Pancreas (tissue), 10 donors: ENCODE data around the gene TRMT44. TPM values are rescaled to one million over a fixed set of nuclear protein-coding genes. Genes with fewer than 3 reads are reported as not detected.

Source experiments
- ATAC-seq, 4 donors: fragments of 200-7000 bp; cut with Tn5 transposase; one replicate each; pipeline versions ENCODE4 v1.8.0 to v1.9.1; 2020; ENCODE audit warnings: mild to moderate bottlenecking in 4 of 4, moderate library complexity in 4 of 4
- DNase-seq, 6 donors: peaks; one replicate each; pipeline ENCODE4 v3.0.0-alpha.2; 2020
- FAIRE-seq: peaks from 2 replicates; lab custom pipeline; 2012; peaks lifted over from hg19 to GRCh38; lab: Jason Lieb, UNC
- H3K27ac ChIP-seq, 4 donors: fragments of 200-600 bp; sonication (generic); 1 replicate in 3 of 4; 2 replicates in 1 of 4; pipeline versions ENCODE4 v1.5.0 to v1.8.0; 2020
- H3K27me3 ChIP-seq, 4 donors: fragments of 200-600 bp; one replicate each; pipeline ENCODE4 v1.8.0; 2021
- H3K36me3 ChIP-seq, 3 donors: fragments of 200-600 bp; sonication (generic) in 1 of 3; one replicate each; pipeline versions ENCODE4 v1.5.0 to v1.8.0; 2020 to 2021
- H3K4me1 ChIP-seq, 3 donors: fragments of 200-600 bp; one replicate each; pipeline ENCODE4 v1.8.0; 2021
- H3K4me3 ChIP-seq, 4 donors: fragments of 200-600 bp; sonication (generic) in 2 of 4; one replicate each; pipeline versions ENCODE4 v1.5.0 to v1.8.0; 2020 to 2021
- H3K9me3 ChIP-seq, 4 donors: fragments of 200-600 bp; one replicate each; pipeline ENCODE4 v1.8.0; 2021
- WGBS, 2 donors: extraction: QIAGEN DNeasy Blood & Tissue Kit; methylation state at CpG; one replicate each; pipeline ENCODE4 v1.1.7; 2013; 5-methylcytosine and 5-hydroxymethylcytosine counted together
- intact Hi-C, 3 donors: fragments of 100-400 bp; cut with DNase I; formaldehyde crosslinking; loops; one replicate each; pipeline versions ENCODE4 v1.11.1 to v1.14.2; 2022
- polyA plus RNA-seq, 2 donors: library from polyadenylated mRNA; stranded (reverse); fragments of 200-250 nt; gene quantifications; one replicate each; pipeline ENCODE4 v1.2.3, GENCODE V29; 2013
- total RNA-seq, 6 donors: library from RNA; stranded (reverse); fragmentation: NEBNext Ultra II Directional in 4 of 6; extraction: Animal tissue kit (Norgen Biotek cat#: 25700) in 4 of 6; gene quantifications; one replicate each; pipeline versions ENCODE4 v1.2.1 to v1.2.4, GENCODE V29; 2021 to 2023
- TF ChIP-seq, protein P1 (sequence below), 4 donors: fragments of 200-600 bp; sonication (generic) in 3 of 4; IDR thresholded peaks; one replicate each; pipeline versions ENCODE4 v1.5.0 to v1.8.0; 2021; ENCODE audit warnings: antibody characterized with exemption in 4 of 4
- donor health status: healthy with polysubstance abuse.
- donor health status: DM: no; HTN: no; CAD: no; lungs with moderate emphysema.
- donor health status: DM: no; HTN: no; CAD: no.
- donor health status: control.
- donor health status: control.
- donor health status: Bipolar disorder and iron deficiency.
- donor health status: DM: yes; HTN: yes; CAD: no.
- donor health status: DM: no; HTN: no; CAD: no.
- donor health status: DM: no; HTN: no; CAD: no.
- donor health status: DM: yes; HTN: yes; CAD: no.

TRMT44 gene
- total and polyA plus RNA-seq, 8 donors = 6.1 to 14.0 (median 8.7) TPM

DNA sequence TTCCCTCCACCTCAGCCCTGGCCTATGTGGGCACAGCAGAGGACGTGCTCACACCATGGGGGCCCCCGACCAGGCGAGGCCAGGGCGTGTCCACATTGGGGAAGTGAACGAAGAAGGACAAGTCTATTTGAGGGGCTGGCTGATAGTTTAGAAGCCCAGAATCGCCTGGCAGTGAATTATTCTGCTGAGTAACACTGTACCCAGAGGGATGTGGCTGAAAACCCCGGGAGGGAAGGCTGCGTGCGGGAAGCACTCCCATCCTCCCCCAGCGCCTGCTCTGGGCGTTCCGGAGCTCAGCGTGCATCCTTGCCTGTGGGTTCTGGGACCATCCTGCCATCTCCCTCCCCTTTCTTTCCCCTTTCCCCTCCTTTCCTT is 66.6 kb downstream of the TRMT44 start:
- H3K9me3 ChIP-seq = no peaks in the 10 kb centered on the region
- FAIRE-seq = no peak
- H3K27ac ChIP-seq = peak overlapping the region in 2 of 4 donors; percentile 30 to 62
- no peaks in the 10 kb centered on the region for H3K36me3 ChIP-seq
- H3K27me3 ChIP-seq = no peaks in the 10 kb centered on the region
- peak in 1 of 4 donors; percentile 15 for ATAC-seq
- peaks cover 0 to 2% (median 0%) of the 10 kb centered on the region in 3 donors for H3K4me1 ChIP-seq
- intact Hi-C loops = no loop called here
- 67 to 70% methylated on average over 11 to 13 of the region's 13 CpGs for WGBS, 2 donors
- DNase-seq = no peak
- no peak overlapping the region for H3K4me3 ChIP-seq
- TF ChIP-seq, protein P1, sequence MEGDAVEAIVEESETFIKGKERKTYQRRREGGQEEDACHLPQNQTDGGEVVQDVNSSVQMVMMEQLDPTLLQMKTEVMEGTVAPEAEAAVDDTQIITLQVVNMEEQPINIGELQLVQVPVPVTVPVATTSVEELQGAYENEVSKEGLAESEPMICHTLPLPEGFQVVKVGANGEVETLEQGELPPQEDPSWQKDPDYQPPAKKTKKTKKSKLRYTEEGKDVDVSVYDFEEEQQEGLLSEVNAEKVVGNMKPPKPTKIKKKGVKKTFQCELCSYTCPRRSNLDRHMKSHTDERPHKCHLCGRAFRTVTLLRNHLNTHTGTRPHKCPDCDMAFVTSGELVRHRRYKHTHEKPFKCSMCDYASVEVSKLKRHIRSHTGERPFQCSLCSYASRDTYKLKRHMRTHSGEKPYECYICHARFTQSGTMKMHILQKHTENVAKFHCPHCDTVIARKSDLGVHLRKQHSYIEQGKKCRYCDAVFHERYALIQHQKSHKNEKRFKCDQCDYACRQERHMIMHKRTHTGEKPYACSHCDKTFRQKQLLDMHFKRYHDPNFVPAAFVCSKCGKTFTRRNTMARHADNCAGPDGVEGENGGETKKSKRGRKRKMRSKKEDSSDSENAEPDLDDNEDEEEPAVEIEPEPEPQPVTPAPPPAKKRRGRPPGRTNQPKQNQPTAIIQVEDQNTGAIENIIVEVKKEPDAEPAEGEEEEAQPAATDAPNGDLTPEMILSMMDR (IDR thresholded peaks at IDR 0.05) = no peak

DNA sequence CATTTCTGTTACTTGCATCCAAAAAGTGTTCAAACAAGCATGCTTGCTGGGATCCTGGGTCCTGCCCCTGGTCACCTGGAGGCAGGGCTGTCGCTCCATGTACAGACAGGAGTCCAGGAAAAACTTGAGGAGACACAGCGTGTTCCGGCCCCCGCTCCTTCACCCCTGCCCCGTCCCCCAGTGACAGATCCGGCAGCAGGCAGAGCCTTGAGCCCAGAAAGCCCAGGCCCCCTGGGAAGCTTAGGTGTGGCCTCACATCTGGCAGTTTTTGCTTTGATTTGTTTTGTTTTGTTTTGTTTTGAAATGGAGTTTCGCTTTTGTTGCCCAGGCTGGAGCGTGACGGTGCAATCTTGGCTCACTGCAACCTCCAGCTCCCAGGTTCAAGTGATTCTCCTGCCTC is 67.0 kb downstream of the TRMT44 start:
- ATAC-seq (no peak), FAIRE-seq (no peak), DNase-seq (no peak)
- TF ChIP-seq, protein P1 (IDR thresholded peaks at IDR 0.05) = no peak
- 89 to 91% methylated on average over 9 of the region's 9 CpGs for WGBS, 2 donors
- no peaks in the 10 kb centered on the region for H3K9me3 ChIP-seq
- no peaks in the 10 kb centered on the region for H3K36me3 ChIP-seq
- H3K4me3 ChIP-seq = no peak overlapping the region
- H3K27me3 ChIP-seq = no peaks in the 10 kb centered on the region
- H3K4me1 ChIP-seq = peaks cover 0 to 2% (median 0%) of the 10 kb centered on the region in 3 donors
- intact Hi-C loops = no loop called here
- H3K27ac ChIP-seq = no peak overlapping the region

DNA sequence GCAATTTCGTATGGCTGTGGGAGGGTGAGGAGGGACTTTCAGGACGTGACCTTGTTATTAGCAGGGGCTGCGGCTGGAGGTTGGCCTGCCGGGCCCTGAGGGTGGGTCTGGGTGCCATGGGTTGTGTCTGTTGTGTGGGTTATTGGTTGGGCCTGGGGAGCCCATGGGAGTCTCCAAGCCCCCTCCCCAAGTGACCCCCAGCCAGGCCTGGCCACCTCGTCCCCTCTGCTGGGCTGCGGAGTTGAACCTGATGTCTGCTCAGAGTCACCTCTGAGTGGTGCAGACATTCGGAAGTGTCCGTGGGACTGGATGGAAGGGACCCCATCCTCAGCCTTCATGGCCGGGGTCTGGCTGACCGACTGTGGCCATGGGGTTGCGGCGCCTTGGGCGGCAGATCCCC is 67.7 kb downstream of the TRMT44 start:
- H3K27ac ChIP-seq = no peak overlapping the region
- H3K9me3 ChIP-seq = no peaks in the 10 kb centered on the region
- intact Hi-C loops = no loop called here
- H3K27me3 ChIP-seq = no peaks in the 10 kb centered on the region
- DNase-seq (no peak), ATAC-seq (no peak), FAIRE-seq (no peak)
- WGBS, 2 donors = 79 to 93% methylated on average over 13 of the region's 13 CpGs
- TF ChIP-seq, protein P1 (IDR thresholded peaks at IDR 0.05) = no peak
- no peaks in the 10 kb centered on the region for H3K4me1 ChIP-seq
- no peaks in the 10 kb centered on the region for H3K36me3 ChIP-seq
- no peak overlapping the region for H3K4me3 ChIP-seq

DNA sequence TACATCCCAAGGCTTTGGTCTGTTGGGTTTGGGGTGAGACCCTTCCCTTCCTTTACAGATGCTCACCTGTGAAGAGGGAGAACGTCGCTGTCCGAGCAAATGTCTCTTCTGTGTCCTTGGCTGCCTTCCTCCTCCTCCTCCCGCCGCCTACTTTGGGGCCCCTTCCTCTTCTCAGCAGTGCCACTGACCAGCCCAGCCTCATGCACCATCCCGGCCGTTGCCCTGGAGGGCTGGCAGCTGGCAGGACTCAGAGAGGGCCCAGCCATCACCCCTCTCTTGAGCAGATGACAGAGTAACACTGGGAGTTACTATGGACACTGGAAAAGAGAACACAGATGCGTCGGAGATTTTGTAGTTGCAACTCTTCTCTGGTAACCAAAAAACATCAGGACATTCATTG is 68.2 kb downstream of the TRMT44 start:
- Histone ChIP-seq H3K27ac (no peak overlapping the region), H3K27me3 (no peaks in the 10 kb centered on the region), H3K4me3 (no peak overlapping the region), H3K9me3 (no peaks in the 10 kb centered on the region), H3K36me3 (no peaks in the 10 kb centered on the region), H3K4me1 (no peaks in the 10 kb centered on the region)
- DNase-seq (no peak), ATAC-seq (no peak), FAIRE-seq (no peak)
- TF ChIP-seq, protein P1 (IDR thresholded peaks at IDR 0.05) = no peak
- intact Hi-C loops = no loop called here
- WGBS, 2 donors = 77 to 87% methylated on average over 9 of the region's 9 CpGs

DNA sequence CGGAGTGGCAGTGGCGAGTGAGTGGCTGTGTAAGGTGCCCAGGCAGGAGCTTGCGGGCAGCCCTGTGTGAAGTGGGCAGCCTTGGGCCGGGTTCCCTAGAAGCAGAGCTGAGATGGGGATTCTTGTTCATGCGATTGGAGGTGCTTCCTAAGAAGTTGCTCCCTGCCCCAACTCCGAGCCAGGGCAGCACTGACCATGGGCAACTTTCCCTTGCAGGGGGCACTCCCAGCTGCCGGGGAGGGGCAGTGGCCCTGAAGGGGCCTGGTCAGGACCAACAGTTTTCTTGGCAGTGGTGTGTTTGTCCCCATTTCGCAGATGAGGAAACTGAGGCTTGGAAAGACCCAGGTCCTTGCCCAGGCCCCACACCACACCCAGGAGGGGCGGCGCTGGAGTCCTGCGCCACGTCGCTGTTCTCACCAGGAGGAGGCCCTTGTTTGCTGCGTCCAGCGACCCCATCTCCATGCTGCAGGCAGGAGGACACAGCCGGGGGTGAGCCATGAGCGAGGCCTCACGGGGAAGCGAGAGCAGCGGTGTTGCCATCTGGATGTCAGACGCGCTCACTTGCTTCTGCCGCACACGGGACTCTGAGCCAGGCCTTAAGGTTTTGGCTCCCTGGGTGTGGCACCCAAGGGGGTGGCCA is 68.9 kb downstream of the TRMT44 start:
- Histone ChIP-seq H3K36me3 (no peaks in the 10 kb centered on the region), H3K4me1 (no peaks in the 10 kb centered on the region), H3K27ac (no peak overlapping the region), H3K9me3 (no peaks in the 10 kb centered on the region), H3K27me3 (no peaks in the 10 kb centered on the region), H3K4me3 (no peak overlapping the region)
- FAIRE-seq = no peak
- intact Hi-C loops = no loop called here
- TF ChIP-seq, protein P1 (IDR thresholded peaks at IDR 0.05) = no peak
- DNase-seq = peak in 1 of 6 donors; percentile 47
- no peak for ATAC-seq
- 86 to 94% methylated on average over 24 of the region's 24 CpGs for WGBS, 2 donors
